HG03342 (cell line): Measurements from ENCODE around the gene REXO5.

ENCODE experiments used
- ATAC-seq: cut with Tn5 transposase; IDR thresholded peaks from one replicate; pipeline ENCODE4 v1.9.1; 2021; ENCODE audit warnings: mild to moderate bottlenecking, moderate library complexity; ENCODE audit not compliant: unreplicated experiment

Gene REXO5

GRCh38 chr16:20798364-20798763, 8.0 kb upstream of the REXO5 start:
- ATAC-seq = no peak

DNA sequence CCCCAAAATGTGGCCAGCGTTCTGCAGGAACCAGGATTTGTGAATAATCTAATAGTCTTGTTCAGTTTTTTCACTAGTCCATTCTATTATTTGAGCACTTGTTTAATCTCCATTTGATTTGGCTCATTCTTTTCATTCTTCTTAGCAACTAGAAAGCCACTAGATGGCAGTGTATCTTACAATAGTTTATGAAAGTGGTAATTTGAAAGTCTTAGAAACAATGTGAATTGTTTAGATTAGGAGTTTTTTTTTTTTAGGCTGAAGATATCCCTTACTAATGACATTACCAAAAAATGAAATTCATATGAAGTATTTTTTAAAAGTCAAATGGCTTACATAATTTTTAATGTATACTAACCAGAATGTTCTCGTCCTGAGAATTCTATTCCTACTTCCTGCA, 6.7 kb upstream of the REXO5 start:
- ATAC-seq = no peak

DNA sequence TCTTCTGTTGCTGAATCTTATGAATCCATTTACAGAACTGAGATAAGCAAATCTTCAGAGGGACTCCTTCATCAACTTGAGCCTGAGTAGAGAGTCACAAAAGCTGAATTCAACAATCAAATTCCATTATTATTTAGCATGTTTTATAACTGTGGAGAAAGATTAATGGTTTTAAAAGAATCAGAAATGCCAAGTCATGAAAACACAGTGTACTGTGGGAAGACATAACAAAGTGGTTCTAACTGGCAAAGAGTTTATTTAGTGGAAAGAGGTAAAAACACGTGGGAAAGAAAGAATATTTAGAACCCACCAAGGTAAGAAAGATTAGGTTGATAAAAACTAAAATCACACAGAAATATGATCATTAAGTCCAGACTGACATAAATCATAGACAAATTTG, 5.0 kb upstream of the REXO5 start:
- no peak for ATAC-seq

DNA sequence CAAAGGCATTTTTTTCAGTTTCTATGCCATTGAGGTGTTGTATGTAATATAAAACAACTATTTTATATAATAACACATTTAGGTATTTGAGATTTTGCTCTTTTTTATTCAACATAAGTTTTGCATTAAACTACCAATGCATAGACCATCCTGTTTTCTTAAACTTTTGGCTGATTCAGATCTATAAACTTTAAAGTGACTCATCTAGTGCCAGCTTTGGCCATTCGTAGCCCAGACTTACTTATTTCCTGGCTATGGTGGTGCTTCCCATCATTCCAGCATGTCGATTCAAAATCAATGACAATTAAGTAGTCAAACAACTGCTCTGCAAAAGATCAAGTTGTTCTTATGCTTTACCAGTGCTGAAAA, 3.2 kb upstream of the REXO5 start:
- no peak for ATAC-seq

- no peak for ATAC-seq
Measured at GRCh38 chr16:20803561-20804214, 2.6 kb upstream of the REXO5 start.

- peak; percentile 32 for ATAC-seq
Measured at GRCh38 chr16:20805684-20806167, 601 bp upstream of the REXO5 start.

- ATAC-seq = no peak
Measured at GRCh38 chr16:20807862-20808261, 1.5 kb downstream of the REXO5 start.

DNA sequence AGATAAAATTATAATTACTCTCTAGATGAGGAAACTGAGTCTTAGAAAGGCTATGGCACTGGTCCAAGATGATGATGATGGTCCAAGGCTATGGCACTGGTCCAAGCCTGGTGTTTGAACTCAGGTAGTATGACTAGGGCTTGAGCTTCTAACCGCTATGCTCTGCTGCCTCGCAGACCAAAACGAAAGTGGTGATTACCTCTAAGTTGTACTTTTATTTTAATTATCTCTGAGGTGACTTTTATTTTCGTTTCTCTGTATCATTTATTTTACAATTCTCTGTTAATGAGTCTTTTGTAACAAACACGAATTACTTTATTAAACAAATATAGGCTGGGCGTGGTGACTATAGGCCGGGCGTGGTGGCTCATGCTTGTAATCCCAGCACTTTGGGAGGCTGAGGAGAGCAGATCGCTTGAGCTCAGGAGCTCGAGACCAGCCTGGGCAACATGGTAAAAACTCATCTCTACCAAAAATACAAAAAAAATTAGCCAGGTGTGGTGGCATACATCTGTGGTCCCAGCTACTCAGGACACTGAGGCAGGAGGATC, 5.6 kb downstream of the REXO5 start:
- ATAC-seq = no peak

GRCh38 chr16:20812510-20812909, 6.2 kb downstream of the REXO5 start:
- no peak for ATAC-seq

DNA sequence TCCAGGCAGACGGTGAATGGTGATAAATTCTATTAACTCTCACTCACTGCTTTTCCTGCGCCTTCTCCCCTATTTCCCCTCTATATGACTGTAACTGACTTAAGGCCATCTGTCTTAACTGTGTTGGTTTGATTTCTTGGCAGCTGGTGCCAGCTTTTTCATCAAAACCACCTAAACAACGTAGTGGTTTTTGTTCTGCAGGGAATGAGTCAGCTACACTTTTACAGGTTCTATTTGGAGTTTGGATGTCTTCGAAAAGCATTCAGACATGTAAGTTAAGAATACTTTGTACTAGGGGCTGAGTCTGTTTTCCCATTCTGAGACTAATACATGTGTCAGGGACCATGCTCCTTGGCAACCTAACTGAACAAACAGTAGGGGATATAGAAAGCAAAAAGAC, 8.5 kb downstream of the REXO5 start:
- ATAC-seq = no peak

DNA sequence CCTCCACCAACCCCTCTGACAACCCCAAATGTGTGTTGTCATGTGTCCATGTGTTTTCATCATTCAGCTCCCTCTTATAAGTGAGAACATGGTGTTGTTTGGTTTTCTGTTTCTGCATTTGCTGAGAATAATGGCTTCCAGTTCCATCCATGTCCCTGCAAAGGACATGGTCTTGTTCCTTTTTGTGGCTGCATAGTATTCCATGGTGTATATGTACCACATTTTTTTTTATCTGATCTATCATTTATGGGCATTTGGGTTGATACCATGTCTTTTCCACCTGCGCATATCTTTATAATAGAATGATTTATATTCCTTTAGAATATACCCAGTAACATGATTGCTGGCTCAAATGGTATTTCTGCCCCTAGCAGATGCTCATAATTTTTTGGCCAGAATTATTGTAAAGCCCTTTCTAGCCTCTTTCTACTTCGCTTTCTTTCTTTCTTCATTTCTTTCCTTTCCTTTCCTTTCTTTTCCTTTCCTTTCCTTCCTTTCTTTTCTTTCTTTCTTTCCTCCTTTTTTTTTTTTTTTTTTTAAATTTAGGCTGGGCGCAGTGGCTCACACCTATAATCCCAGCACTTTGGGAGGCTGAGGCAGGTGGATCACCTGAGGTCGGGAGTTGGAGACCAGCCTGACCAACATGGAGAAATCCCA, 12.7 kb downstream of the REXO5 start:
- no peak for ATAC-seq

DNA sequence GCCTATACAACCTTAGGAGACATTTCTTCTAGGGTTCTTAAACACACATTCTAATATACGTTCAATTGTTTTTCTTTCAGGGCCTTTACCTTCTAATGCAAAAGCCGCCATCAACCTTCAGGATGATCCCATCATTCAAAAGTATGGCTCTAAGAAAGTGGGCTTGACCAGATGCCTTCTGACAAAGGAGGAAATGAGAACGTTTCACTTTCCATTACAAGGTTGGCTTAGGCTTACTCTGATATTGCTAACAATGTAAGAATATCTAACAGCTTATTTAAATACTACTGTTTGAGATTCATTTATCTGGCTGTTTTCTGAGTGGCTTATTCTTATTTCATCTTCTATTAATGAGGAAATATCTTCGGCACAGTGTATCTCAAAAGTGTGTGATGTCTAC, 15.4 kb downstream of the REXO5 start:
- no peak for ATAC-seq

DNA sequence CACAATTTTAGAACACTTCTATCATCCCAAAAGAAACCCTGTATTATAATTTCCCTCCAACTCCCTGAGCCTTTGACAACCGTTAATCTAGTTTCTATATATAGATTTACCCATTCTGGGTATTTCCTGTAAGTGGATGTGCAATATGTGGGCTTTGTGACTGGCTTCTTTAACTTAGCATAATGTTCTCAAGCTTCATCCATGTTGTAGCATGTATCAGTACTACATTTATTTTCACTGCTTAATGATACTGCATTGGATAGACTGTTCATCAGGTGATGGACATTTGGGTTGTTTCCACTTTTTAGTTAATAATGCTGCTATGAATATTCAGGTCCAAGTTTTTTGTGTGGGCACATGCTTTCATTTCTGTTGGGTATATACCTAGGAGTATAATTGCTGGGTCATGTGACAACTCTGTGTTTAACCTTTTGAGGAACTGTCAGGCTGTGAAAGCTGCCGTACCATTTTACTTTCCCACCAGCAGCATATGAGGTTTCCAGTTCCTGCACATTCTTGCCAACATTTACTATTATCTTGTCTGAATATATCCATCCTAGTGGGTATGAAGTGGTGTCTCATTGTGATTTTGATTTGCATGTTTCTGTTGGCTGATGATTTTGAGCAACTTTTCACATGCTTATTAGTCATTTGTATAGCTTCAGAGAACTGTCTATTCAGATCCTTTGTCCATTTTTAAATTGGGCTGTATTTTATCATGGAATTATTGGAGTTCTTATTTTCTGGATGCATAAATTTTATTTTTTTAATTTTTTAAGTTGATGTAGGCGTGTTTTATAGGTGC, 16.4 kb downstream of the REXO5 start:
- ATAC-seq = no peak

DNA sequence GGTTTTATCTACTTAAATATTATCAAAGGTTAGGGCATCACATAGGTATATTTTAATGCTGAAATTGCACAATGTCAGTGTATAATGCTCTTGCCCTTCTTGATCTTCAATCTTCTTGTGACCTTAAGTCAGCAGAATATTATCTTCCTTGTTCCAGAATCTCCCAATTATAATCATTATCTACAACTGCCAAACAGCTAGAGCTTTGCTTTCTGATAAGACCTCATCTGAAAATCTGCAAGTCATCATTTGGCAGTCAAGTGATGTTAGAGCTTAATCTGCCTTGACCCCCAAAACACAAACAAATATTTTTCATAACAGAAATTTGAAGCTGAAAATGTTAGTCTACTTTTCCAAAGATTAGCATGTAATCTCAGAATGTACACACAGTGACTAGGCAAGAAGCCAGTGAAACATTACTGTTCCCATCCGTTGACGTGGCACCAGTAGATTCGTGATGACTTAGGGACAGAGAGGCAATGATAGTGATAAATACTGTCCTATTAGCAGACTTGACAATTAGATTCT, 19.8 kb downstream of the REXO5 start:
- no peak for ATAC-seq

- no peak for ATAC-seq
Measured at GRCh38 chr16:20829536-20829935, 23.2 kb downstream of the REXO5 start.

GRCh38 chr16:20830372-20830771, 24.0 kb downstream of the REXO5 start:
- ATAC-seq = no peak

DNA sequence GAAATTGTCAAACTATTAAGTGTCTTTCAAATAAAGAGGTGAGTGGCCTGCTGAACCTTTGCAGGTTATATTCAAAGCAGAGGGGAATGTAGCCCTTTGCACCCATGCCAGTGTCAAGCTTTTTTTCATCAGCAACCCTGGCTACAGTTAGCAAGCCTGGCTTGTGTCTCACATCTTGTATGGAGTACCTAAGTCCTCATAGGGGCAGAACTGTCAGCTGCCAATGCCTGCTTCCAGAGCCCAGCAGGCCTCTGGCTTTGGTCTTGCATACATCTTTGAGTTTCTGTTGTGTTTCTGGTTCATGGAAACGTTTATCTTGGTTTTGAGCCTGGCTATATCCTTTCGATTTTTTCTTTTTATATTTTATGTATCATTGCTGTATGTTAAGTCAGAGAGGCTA, 26.8 kb downstream of the REXO5 start:
- ATAC-seq = no peak

DNA sequence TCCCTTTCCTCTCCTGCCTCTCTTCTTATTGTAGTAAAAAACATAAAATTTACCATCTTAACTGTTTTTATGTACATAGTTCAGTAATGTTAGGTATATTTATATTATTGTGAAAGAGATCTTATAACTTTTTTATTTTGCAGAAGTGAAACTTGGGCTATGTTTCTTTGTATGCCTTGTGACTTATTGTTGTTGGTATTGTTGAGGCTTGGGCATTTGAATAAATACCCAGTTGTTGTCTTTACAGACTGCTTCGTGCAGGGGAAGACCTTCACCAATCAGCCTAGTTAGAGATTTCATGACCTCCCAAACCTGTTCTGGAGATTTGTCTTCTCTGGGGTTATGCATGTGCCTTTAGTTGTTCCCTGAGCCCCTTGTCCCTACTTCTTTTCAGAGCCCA, 31.9 kb downstream of the REXO5 start:
- no peak for ATAC-seq

DNA sequence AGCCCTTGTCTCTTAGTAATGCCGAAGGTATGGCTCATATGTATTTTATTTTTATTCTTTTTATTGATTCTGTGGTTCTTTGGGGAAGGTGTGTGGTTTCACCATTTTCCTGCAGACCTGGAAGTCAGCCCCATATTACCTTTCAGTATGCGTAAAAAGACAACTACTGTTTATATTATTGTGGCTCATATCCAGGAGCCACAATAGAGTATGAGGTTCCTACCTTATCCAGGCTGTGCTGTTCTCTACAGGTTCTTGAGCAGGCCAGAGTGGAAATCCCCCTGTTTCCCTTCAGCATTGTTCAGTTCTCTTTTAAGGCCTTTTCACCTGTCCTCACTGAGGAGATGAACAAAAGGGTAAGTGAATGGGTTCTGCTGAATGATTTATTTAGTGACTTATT, 33.2 kb downstream of the REXO5 start:
- no peak for ATAC-seq

DNA sequence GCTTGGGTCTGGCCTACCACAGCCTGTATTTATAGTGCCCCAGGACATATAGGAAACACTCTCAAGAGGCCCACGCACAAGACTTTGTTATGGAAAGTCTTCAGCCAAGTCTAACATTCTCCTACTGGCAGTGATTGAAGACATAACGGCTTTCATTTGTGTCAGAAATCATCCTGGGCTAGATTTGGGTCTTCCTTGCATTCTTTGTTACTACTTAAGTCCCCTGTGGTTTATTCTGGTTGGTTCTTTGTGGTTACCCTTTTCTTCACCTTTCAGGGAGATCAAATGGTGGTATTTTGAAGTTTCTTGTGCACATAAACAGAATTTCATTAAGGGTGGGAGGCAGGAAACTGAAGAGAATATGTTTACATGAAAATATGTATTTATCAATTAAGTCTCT, 37.7 kb downstream of the REXO5 start:
- ATAC-seq = no peak

DNA sequence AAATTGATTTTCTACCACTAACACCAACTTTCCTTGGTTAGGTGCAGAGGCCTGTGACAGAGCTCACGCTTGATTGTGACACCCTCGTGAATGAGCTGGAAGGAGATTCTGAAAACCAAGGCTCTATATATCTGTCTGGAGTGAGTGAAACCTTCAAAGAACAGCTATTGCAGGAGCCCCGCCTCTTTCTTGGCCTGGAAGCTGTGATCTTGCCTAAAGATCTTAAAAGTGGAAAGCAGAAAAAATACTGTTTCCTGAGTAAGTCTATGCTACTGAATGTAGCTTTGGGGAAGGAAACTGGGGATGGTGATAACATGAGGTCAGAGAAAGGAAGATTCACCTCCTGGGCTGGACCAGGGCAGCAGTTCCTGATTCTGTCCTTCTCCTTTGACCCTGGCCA, 38.3 kb downstream of the REXO5 start:
- no peak for ATAC-seq

DNA sequence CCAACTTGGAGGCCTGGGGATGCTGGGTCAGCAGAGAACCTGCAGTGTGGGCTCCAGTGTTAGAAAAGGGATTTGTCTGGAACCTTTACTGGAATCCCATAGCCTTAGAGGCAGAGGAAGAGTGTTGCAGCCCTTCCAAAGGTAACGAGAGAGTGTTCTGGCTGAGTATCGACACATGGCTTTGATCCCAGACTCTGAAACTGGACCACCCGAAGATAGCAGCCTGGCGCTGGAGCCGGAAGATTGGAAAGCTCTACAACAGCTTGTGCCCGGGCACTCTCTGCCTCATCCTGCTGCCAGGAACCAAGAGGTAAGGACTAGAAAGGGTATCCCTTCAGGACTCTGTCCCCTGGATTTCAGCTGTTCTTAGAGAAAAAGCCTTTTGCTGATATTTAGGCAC, 39.7 kb downstream of the REXO5 start:
- ATAC-seq = no peak
